Measurements from ENCODE around the gene CDCA7. TPM values are rescaled to one million over a fixed set of nuclear protein-coding genes. Genes with fewer than 3 reads are reported as not detected.

Gene CDCA7
- total RNA-seq, 4 donors from 2014 or later, result 1.1 to 3.3 (median 1.4) TPM; not detected in 1

GRCh38 chr2:173355866-173356508 lies 1.3 kb downstream of the CDCA7 start:
- no peak for DNase-seq
- Histone ChIP-seq H3K4me1 (peaks cover 8 to 17% of the 10 kb centered on the region in 2 donors), H3K27ac (peak overlapping the region in 1 of 4 donors; percentile 81), H3K9me3 (no peaks in the 10 kb centered on the region), H3K27me3 (peaks cover 0 to 18% (median 13%) of the 10 kb centered on the region in 3 donors), H3K4me3 (peak overlapping the region; percentile 60 to 84 (median 70)), H3K36me3 (no peaks in the 10 kb centered on the region)
- intact Hi-C loops (cut with DNase I; ENCODE audit: low total_unique reads), result no loop called here
- no peak for TF ChIP-seq POLR2A (IDR thresholded peaks at IDR 0.05)
- no peak for TF ChIP-seq CTCF (IDR thresholded peaks at IDR 0.05 in 4 of 5, conservative IDR thresholded peaks at IDR 0.05 in 1 of 5)
- ATAC-seq, result no peak
- in situ Hi-C loops (cut with MboI; ENCODE audit: low sequenced_read_pairs in 4 of 4), result loop anchor here in 3 of 4 donors (10.0 to 25.0 kb wide), 2 partner anchors 381 to 394 kb away; no protein-coding TSS in a partner anchor

- H3K9me3 ChIP-seq, result no peaks in the 10 kb centered on the region
- H3K27me3 ChIP-seq, result peaks cover 0 to 18% (median 13%) of the 10 kb centered on the region in 3 donors
- DNase-seq (no peak), ATAC-seq (no peak)
- H3K36me3 ChIP-seq, result no peaks in the 10 kb centered on the region
- in situ Hi-C loops (cut with MboI; ENCODE audit: low sequenced_read_pairs in 4 of 4) (loop anchor here in 3 of 4 donors (10.0 to 25.0 kb wide), 2 partner anchors 383 to 395 kb away; no protein-coding TSS in a partner anchor), intact Hi-C loops (cut with DNase I; ENCODE audit: low total_unique reads) (no loop called here)
- H3K4me1 ChIP-seq, result peaks cover 8 to 17% of the 10 kb centered on the region in 2 donors
- TF ChIP-seq CTCF (IDR thresholded peaks at IDR 0.05 in 4 of 5, conservative IDR thresholded peaks at IDR 0.05 in 1 of 5) (no peak), POLR2A (IDR thresholded peaks at IDR 0.05) (no peak)
- no peak overlapping the region for H3K4me3 ChIP-seq
- H3K27ac ChIP-seq, result no peak overlapping the region
Measured at GRCh38 chr2:173357346-173357745, 2.7 kb downstream of the CDCA7 start.

- ATAC-seq, result no peak
- intact Hi-C loops (cut with DNase I; ENCODE audit: low total_unique reads), result no loop called here
- no peak for TF ChIP-seq POLR2A (IDR thresholded peaks at IDR 0.05)
- TF ChIP-seq CTCF (IDR thresholded peaks at IDR 0.05 in 4 of 5, conservative IDR thresholded peaks at IDR 0.05 in 1 of 5), result no peak
Measured at GRCh38 chr2:173358616-173359015, 3.9 kb downstream of the CDCA7 start.

GRCh38 chr2:173359231-173359630 lies 4.6 kb downstream of the CDCA7 start:
- ATAC-seq, result no peak
- Histone ChIP-seq H3K27ac (no peak overlapping the region), H3K36me3 (no peaks in the 10 kb centered on the region), H3K9me3 (no peaks in the 10 kb centered on the region), H3K4me3 (no peak overlapping the region), H3K4me1 (peaks cover 2 to 10% of the 10 kb centered on the region in 2 donors), H3K27me3 (peaks cover 0 to 3% (median 0%) of the 10 kb centered on the region in 3 donors)
- intact Hi-C loops (cut with DNase I; ENCODE audit: low total_unique reads), result no loop called here
- TF ChIP-seq CTCF (IDR thresholded peaks at IDR 0.05 in 4 of 5, conservative IDR thresholded peaks at IDR 0.05 in 1 of 5) (no peak), POLR2A (IDR thresholded peaks at IDR 0.05) (no peak)
- no peak for DNase-seq
- in situ Hi-C loops (cut with MboI; ENCODE audit: low sequenced_read_pairs in 4 of 4), result loop anchor here in 3 of 4 donors (10.0 to 25.0 kb wide), 2 partner anchors 384 to 397 kb away; no protein-coding TSS in a partner anchor

More at GRCh38 chr2:173358616-173359015, 3.9 kb downstream of the CDCA7 start:
- Histone ChIP-seq H3K27ac (no peak overlapping the region), H3K4me1 (peaks cover 8 to 16% of the 10 kb centered on the region in 2 donors), H3K4me3 (no peak overlapping the region), H3K27me3 (peaks cover 0 to 9% (median 4%) of the 10 kb centered on the region in 3 donors), H3K36me3 (no peaks in the 10 kb centered on the region), H3K9me3 (no peaks in the 10 kb centered on the region)
- in situ Hi-C loops (cut with MboI; ENCODE audit: low sequenced_read_pairs in 4 of 4), result loop anchor here in 3 of 4 donors (10.0 to 25.0 kb wide), 2 partner anchors 384 to 396 kb away; no protein-coding TSS in a partner anchor
- DNase-seq, result no peak
